ENCODE results near the gene ZNF343. TPM values are rescaled to one million over a fixed set of nuclear protein-coding genes. Genes with fewer than 3 reads are reported as not detected.
A peak's percentile ranks its signal among the peaks of the same experiment; 100 is the strongest.
"Not testable (repeated sequence)": the region's sequence is repeated elsewhere in the genome, so short reads cannot be mapped to it uniquely, and the experiment has no call there.

Gene ZNF343
- total RNA-seq, 1 donor from 2014 or later, result 11.0 TPM

- no peak for DNase-seq (ENCODE audit: extremely low spot score in 2 of 2)
- no peaks in the 10 kb centered on the region for H3K9me3 ChIP-seq
- H3K36me3 ChIP-seq, result no peaks in the 10 kb centered on the region
- intact Hi-C loops (cut with DNase I), result no loop called here
- no peaks in the 10 kb centered on the region for H3K27me3 ChIP-seq
- no peak for TF ChIP-seq POLR2AphosphoS5 (IDR thresholded peaks at IDR 0.05; ENCODE audit: insufficient read depth in 1 of 2, low read depth in 1 of 2)
- no peak overlapping the region for H3K4me3 ChIP-seq
- H3K4me1 ChIP-seq, result peaks cover 9% of the 10 kb centered on the region
- no peak overlapping the region for H3K27ac ChIP-seq
These were observed 19.0 kb upstream of the ZNF343 start for GRCh38 chr20:2527762-2528161.

GRCh38 chr20:2526218-2526583 lies 17.5 kb upstream of the ZNF343 start:
- H3K36me3 ChIP-seq; H3K27me3 ChIP-seq; intact Hi-C loops (cut with DNase I); H3K27ac ChIP-seq; H3K9me3 ChIP-seq; H3K4me3 ChIP-seq; H3K4me1 ChIP-seq; DNase-seq (ENCODE audit: extremely low spot score in 2 of 2): not testable (repeated sequence)

- DNase-seq (ENCODE audit: extremely low spot score in 2 of 2), result no peak
- Histone ChIP-seq H3K36me3 (no peaks in the 10 kb centered on the region), H3K4me1 (peaks cover 9% of the 10 kb centered on the region), H3K27ac (peak overlapping the region; percentile 98), H3K4me3 (peak overlapping the region; percentile 89 to 94), H3K27me3 (no peaks in the 10 kb centered on the region), H3K9me3 (no peaks in the 10 kb centered on the region)
- TF ChIP-seq POLR2AphosphoS5 (IDR thresholded peaks at IDR 0.05; ENCODE audit: insufficient read depth in 1 of 2, low read depth in 1 of 2), result peak in 1 of 2 donors; percentile 38
- no peak for TF ChIP-seq POLR2A (IDR thresholded peaks at IDR 0.05)
- intact Hi-C loops (cut with DNase I), result no loop called here
These were observed 16.2 kb upstream of the ZNF343 start for GRCh38 chr20:2524709-2525506.

- Histone ChIP-seq H3K36me3 (no peaks in the 10 kb centered on the region), H3K9me3 (no peaks in the 10 kb centered on the region), H3K27ac (peak overlapping the region; percentile 98), H3K4me3 (peak overlapping the region; percentile 89 to 94), H3K4me1 (peaks cover 9% of the 10 kb centered on the region), H3K27me3 (no peaks in the 10 kb centered on the region)
- intact Hi-C loops (cut with DNase I), result no loop called here
- DNase-seq (ENCODE audit: extremely low spot score in 2 of 2), result no peak
- TF ChIP-seq CTCF (IDR thresholded peaks at IDR 0.05) (peak; percentile 83 to 96 (median 95)), POLR2A (IDR thresholded peaks at IDR 0.05) (peak in 1 of 2 donors; percentile 24), POLR2AphosphoS5 (IDR thresholded peaks at IDR 0.05; ENCODE audit: insufficient read depth in 1 of 2, low read depth in 1 of 2) (peak; percentile 76 to 86)
These were observed 15.4 kb upstream of the ZNF343 start for GRCh38 chr20:2523919-2524708.

- intact Hi-C loops (cut with DNase I); H3K4me3 ChIP-seq; H3K4me1 ChIP-seq; H3K9me3 ChIP-seq; H3K27me3 ChIP-seq; H3K27ac ChIP-seq; H3K36me3 ChIP-seq; DNase-seq (ENCODE audit: extremely low spot score in 2 of 2): not testable (repeated sequence)
These were observed 14.2 kb upstream of the ZNF343 start for GRCh38 chr20:2522826-2523429.

- Histone ChIP-seq H3K27ac (no peak overlapping the region), H3K4me1 (peaks cover 9% of the 10 kb centered on the region), H3K27me3 (no peaks in the 10 kb centered on the region), H3K4me3 (no peak overlapping the region), H3K9me3 (no peaks in the 10 kb centered on the region), H3K36me3 (no peaks in the 10 kb centered on the region)
- no peak for DNase-seq (ENCODE audit: extremely low spot score in 2 of 2)
- no peak for TF ChIP-seq POLR2A (IDR thresholded peaks at IDR 0.05)
- TF ChIP-seq CTCF (IDR thresholded peaks at IDR 0.05), result peak in 2 of 3 experiments; percentile 44 to 57
- no peak for TF ChIP-seq POLR2AphosphoS5 (IDR thresholded peaks at IDR 0.05; ENCODE audit: insufficient read depth in 1 of 2, low read depth in 1 of 2)
- intact Hi-C loops (cut with DNase I), result no loop called here
These were observed 12.9 kb upstream of the ZNF343 start for GRCh38 chr20:2521369-2522305.

All from vagina (tissue), 2 donors.